ENCODE data around the gene EIF4ENIF1.
"Not testable (repeated sequence)": the region's sequence is repeated elsewhere in the genome, so short reads cannot be mapped to it uniquely, and the experiment has no call there.

Gene EIF4ENIF1

GRCh38 chr22:31489632-31490495 lies at the start of gene EIF4ENIF1:
Gene EIF4ENIF1 (minus strand): TSS chr22:31489842. CDS start chr22:31488718, 1,124 bp downstream.
- DNase-seq: peak; percentile 63 to 77

- DNase-seq: no peak
Measured at GRCh38 chr22:31538815-31539214, 49.2 kb upstream of the EIF4ENIF1 start.

- DNase-seq: no peak
Measured at GRCh38 chr22:31537019-31537535, 47.4 kb upstream of the EIF4ENIF1 start.

- DNase-seq: no peak
Measured at GRCh38 chr22:31533374-31533773, 43.7 kb upstream of the EIF4ENIF1 start.

GRCh38 chr22:31532060-31532459 lies 42.4 kb upstream of the EIF4ENIF1 start:
- DNase-seq: no peak

GRCh38 chr22:31530823-31531195 lies 41.2 kb upstream of the EIF4ENIF1 start:
- DNase-seq: no peak

- no peak for DNase-seq
Measured at GRCh38 chr22:31526270-31526669, 36.6 kb upstream of the EIF4ENIF1 start.

GRCh38 chr22:31524132-31524531 lies 34.5 kb upstream of the EIF4ENIF1 start:
- DNase-seq: not testable (repeated sequence)

GRCh38 chr22:31520051-31520450 lies 30.4 kb upstream of the EIF4ENIF1 start:
- no peak for DNase-seq

- DNase-seq: no peak
Measured at GRCh38 chr22:31509061-31509762, 19.6 kb upstream of the EIF4ENIF1 start.

- no peak for DNase-seq
Measured at GRCh38 chr22:31508536-31508935, 18.9 kb upstream of the EIF4ENIF1 start.

GRCh38 chr22:31507517-31507916 lies 17.9 kb upstream of the EIF4ENIF1 start:
- not testable (repeated sequence) for DNase-seq

- no peak for DNase-seq
Measured at GRCh38 chr22:31504282-31504681, 14.6 kb upstream of the EIF4ENIF1 start.

GRCh38 chr22:31503211-31503964 lies 13.7 kb upstream of the EIF4ENIF1 start:
- no peak for DNase-seq

- DNase-seq: no peak
Measured at GRCh38 chr22:31501738-31502137, 12.1 kb upstream of the EIF4ENIF1 start.

- DNase-seq: no peak
Measured at GRCh38 chr22:31497148-31497938, 7.7 kb upstream of the EIF4ENIF1 start.

GRCh38 chr22:31496735-31497146 lies 7.1 kb upstream of the EIF4ENIF1 start:
- no peak for DNase-seq

- DNase-seq: peak; percentile 89 to 94
Measured at GRCh38 chr22:31496007-31496734, 6.5 kb upstream of the EIF4ENIF1 start, which contains the start of gene SFI1. Gene SFI1 (plus strand): TSS chr22:31496536. CDS start chr22:31508285, 11,749 bp downstream.

GRCh38 chr22:31495343-31495742 lies 5.7 kb upstream of the EIF4ENIF1 start:
- DNase-seq: no peak

- not testable (repeated sequence) for DNase-seq
Measured at GRCh38 chr22:31493355-31493754, 3.7 kb upstream of the EIF4ENIF1 start.

GRCh38 chr22:31492151-31492550 lies 2.5 kb upstream of the EIF4ENIF1 start:
- DNase-seq: no peak
